Left forelimb (tissue), 1 donor: ENCODE data around the gene ANKK1.

Experiments used
- DNase-seq: peaks from one replicate; pipeline ENCODE4 v3.0.0-alpha.2; 2018; ENCODE audit warnings: low spot score

ANKK1 gene

DNA sequence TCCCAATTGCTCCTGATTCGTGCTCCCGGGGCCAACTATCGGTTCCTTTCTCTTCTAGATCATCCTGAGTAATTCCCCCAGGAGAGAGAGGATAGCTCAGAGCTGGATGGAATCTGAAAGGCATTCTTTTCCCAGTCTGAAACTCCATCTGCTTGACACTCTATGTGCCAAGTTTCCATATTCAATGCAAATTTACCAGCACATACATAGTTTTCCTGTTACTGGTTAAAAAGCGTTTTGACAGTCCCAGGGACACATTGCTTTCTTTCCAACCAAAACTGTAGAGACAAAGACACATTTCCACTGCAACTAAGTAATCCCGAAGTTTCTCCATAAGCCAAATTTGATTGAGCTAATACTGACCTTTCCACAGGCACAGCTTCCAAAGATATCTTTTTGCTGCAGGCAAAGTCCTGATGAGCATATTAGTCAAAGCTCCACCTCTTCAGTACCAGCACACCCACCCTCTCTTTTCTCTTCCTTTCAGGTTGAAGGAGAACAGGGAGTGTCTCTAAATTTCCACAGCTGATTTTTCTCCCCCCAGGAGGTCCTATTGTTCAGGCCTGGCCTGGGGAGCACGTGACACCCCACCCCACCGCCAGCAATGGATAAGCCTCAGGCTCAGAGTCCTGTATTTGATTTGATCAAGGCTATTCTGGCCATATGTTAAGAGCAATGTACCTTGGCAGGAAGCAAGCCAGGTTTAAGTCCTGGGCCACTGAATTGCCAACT, 9.7 kb upstream of the ANKK1 start:
- no peak for DNase-seq

DNA sequence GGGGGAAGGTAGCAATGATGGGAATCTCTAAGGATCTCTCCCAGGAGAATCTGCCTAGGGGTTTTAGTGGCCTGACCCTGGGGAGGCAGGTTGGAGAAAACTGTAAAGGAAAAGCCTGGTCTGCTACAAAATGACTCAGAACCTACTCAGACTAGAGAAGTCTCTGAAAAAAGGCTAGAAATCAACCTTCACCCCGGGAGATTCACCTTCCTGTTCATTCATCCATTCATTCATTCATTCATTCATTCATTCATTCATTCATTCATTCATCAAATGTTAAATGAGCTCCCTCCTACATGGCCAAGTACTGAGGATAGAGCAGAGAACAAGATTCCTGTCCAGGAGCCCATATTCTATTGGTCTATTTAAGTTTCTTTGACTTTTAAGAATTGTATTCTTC, 8.9 kb upstream of the ANKK1 start:
- no peak for DNase-seq

DNA sequence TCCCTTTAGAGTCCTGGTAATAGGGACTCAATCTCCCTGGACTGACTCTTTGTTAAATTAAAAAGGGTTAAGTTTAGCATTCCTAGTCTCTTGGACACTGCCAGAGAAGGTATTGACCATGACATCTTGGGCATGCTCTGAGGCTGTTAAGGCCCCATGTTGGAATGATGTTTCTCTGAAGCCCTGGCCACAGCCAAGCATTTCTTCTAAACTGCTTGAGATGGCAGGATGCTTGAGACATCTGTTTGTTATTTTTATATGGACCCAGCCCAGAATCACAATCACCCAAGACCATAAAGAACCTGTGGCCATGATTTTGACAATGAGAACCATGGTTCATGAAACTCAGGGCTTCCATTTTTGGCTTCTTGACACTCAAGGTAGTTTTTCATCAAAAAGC, 5.5 kb upstream of the ANKK1 start:
- DNase-seq, result no peak

DNA sequence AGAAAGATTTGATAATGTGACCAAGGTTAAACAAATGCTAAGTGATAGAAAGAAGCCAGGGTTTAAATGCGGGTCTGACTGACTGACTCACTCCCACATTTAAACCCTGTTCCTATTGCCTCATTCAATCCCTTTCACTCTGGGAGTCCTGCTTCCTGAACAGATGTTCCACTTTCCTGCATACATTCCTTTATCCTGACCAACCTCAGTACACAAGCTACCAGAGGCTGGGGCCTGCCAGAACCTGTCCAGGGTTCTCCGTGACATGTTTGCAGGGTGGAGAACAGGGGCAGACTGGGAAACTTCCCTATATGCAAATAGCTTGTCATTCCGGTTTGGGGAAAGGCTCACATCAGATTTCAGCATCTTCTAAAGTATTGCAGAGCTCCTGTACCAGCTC, 3.0 kb upstream of the ANKK1 start:
- no peak for DNase-seq

DNA sequence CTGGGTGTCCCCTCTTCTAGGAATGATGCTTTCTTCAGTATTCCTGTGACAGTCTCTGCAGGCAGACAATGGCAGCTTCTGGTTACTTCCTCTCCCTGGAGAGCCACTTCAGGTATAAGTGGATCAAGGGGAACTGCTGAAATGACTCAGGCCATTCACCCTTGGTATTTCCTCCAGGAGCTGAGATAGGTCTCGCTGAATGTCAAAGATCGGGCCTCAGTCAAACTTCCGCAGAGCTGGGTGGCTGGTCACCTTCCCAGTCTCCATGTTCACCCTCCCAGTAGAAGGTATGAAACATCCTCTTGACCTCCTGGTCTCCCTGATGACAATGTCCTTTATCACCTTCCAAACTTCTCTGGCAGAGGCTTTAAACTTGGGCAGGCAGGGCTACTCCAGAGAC, 1.8 kb upstream of the ANKK1 start:
- DNase-seq, result no peak

DNA sequence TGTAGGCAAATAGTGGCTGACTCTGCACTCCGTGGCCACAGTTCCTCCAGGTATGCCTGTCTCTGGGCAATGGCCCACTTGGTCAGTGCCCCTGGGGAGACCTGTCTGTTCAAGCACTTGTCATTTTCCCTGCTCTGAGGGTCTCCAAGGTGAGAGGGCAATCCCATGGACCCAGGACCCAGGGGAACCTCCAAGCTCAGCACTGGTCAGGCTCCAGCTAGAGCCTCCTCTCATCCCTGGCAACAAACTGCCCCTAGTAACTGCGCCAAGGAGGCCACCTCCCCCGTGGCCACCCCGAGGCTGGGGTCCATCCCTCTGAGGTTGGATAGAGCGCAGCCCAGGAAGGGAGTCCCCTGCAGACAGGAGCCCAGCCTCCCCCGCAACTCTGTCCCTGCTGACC, 713 bp upstream of the ANKK1 start:
- DNase-seq, result no peak

DNA sequence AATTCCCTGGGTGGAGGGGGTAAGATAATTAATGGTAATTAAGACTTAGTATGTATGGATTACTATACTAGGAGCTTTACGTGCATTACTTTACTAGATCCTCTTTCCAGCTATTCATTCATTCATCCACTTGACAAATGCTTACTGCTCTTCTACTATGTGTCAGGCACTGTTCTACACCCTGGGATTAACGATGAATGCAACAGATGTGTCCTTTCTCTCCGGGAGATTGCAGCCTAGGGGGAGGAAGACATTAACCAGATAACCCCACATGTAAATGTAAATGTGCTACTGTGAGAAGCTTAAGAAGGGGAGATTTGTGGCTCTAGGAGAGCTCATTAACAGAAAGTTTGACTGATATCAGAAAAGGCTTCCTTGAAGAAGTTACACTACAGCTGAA, 1.7 kb downstream of the ANKK1 start:
- no peak for DNase-seq

DNA sequence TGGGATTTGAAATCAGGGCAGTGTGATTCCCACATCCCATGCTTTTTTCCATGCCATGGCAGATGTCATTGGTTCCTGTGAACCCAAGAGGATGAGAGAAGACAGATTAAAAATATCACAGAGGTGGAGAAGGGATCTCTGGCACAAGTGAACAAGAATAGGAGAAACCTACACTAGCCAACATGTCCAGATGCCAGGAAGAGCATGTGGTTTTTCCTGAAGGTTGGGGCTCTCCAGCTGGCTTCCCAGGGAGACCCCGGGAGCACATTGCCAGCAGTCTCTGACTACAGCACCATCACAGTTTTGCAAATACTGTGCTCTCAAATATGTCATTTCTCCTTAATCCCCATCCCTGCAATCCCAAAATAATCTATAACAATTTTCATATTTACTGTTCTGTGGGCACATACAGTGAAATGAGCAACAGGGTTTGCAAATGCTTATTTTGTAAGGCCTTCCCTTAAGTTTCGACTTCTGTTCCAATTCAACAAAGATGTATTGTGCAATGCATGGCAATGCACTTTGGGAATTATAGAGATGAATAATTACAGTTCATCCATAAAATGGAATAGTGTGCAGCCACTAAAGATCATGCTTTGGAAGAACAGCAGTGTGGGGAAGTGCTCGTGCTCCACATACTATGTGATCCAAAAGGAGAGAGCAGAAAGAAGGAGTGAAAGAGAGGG, 4.8 kb downstream of the ANKK1 start:
- no peak for DNase-seq

DNA sequence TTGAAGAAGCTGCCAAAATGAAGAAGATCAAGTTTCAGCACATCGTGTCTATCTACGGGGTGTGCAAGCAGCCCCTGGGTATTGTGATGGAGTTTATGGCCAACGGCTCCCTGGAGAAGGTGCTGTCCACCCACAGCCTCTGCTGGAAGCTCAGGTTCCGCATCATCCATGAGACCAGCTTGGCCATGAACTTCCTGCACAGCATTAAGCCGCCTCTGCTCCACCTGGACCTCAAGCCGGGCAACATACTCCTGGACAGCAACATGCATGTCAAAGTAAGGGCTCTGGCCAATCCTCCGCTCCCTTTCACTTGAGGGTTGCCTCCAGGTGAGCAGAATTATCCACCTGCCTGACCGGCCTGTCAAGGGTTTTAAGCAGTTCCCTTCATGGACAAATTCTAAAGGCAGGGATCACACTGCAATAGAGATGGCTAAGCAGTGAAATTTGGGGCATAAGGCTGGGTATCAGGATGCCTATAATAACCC, 6.0 kb downstream of the ANKK1 start:
- no peak for DNase-seq

DNA sequence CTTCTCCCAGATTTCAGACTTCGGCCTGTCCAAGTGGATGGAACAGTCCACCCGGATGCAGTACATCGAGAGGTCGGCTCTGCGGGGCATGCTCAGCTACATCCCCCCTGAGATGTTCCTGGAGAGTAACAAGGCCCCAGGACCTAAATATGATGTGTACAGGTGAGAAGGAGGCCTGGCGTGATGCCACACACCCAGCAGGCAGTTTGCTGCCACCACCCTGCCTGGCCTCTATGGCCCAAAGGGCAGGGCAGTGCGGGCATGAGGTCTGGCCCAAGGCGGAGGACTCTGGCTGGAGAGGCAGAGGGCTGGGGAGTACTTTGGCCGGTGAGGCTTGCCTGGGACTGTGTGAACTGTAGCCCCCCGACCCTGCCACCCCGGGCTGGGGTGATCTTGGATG, 7.3 kb downstream of the ANKK1 start:
- no peak for DNase-seq

DNA sequence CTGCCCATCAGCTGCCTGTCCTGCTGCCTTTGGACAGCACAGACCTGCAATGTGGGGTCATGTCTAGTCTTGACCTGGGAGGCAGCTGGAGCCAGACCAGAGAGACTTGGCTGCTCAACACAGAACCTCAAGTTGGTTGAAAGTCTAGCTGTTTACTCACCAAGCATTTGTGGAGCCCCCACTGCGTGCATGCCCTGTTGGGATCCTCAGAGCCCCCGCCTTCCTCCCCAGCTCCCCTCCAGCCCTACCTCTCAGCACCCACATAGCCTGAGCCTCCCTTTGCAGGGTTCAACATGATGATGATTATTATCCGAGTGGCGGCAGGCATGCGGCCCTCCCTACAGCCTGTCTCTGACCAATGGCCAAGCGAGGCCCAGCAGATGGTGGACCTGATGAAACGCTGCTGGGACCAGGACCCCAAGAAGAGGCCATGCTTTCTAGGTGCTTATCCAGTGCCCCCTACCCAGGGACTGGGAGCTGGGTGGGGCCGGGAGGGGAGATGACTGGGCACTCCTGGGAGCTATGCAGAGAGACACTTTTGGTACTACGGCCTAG, 8.3 kb downstream of the ANKK1 start:
- no peak for DNase-seq

DNA sequence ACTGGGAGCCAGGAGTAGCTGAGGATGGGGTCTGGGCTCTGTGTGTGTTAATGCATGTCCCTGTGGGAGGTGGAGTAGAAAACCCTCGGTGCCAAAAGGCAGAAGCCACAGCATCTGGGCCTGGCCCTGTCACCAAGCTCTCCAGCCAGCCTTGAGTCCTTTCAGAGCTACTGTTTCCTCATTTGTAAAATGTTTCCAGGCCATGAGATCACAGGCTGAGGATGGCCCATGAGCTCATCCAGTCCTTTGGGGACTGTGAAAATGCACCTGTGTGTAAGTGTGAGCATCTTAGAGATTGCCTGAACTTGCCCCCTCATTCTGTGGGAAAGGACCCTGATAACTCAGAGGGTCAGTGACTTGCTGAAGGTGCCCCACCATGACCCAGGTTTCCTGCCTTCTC, 9.1 kb downstream of the ANKK1 start:
- no peak for DNase-seq

DNA sequence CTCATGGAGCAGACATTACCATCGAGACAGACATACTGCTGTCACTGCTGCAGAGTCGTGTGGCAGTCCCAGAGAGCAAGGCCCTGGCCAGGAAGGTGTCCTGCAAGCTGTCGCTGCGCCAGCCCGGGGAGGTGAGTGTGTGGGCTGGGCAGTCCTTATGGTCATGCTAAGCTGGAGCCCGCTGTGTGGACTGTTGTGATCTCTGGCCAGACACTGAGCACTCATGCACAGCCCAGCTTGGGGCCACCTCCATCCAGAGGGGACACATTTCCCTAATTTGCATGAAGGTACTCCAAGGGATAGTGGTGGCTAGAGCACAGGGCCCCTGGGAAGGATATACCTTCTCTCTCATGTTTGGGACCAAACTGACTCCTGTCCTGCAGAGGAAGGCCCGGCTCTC, 9.6 kb downstream of the ANKK1 start:
- no peak for DNase-seq

DNA sequence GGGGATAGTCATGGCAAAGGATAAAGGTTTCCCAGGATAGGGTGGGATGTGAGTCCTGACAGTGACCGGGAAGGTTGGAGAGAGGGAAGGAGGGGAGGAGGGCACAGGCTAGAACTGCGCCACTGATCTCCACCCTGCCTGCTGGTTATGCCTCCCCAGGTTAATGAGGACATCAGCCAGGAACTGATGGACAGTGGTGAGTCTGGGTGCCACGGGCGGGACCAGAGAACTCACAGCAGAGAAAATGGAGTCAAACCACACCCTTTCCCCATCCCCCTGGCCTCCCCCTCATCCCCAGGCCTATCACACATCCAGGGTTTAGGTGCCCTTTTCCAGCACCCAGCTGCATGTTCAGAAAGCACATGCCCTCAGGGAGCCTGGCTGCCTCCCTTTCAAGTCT, 10.2 kb downstream of the ANKK1 start:
- no peak for DNase-seq

DNA sequence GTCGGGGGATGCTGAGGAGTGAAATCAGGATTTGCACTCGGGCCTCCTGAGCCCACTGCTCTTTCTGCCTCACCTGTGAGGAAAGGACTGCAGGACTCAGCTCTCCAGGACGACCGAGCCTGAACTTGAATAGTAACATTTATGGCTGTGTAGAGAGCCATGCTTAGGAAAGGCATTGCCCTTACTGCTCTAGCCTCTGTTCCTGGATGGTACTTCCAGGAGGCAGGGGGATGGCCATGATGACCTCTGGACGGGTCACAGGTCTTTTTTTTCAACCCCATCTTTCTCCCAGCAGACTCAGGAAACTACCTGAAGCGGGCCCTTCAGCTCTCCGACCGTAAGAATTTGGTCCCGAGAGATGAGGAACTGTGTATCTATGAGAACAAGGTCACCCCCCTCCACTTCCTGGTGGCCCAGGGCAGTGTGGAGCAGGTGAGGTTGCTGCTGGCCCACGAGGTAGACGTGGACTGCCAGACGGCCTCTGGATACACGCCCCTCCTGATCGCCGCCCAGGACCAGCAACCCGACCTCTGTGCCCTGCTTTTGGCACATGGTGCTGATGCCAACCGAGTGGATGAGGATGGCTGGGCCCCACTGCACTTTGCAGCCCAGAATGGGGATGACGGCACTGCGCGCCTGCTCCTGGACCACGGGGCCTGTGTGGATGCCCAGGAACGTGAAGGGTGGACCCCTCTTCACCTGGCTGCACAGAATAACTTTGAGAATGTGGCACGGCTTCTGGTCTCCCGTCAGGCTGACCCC, 11.3 kb downstream of the ANKK1 start:
- no peak for DNase-seq

DNA sequence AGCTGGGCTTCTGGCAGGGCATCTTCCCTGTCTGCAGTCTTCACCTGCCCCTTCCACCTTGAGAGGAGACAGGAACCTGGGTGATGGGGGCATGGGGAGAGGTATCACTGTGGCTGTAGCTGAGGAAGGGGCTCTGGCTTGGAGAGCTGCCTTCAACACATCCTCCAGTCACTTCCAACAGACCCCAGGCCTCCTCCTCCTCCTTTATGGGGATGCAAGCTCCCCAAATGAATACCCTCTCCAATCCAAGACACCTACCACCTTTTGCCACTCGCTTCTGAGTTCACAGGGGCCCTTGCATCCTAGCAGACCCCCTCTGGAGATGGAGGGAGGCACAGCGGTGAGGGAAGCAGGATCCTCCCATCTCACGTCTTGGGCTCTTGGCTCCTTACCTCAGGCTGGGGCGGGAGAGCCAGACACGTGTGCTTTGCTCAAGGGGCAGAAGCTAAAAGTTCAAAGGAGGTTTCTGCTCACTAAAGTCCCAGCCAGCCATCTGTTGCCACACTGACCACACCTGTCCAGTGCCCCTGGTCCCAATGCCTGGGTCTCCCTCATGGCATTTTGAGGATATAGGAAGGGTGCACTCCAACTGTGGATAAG, 13.2 kb downstream of the ANKK1 start:
- DNase-seq, result no peak

DNA sequence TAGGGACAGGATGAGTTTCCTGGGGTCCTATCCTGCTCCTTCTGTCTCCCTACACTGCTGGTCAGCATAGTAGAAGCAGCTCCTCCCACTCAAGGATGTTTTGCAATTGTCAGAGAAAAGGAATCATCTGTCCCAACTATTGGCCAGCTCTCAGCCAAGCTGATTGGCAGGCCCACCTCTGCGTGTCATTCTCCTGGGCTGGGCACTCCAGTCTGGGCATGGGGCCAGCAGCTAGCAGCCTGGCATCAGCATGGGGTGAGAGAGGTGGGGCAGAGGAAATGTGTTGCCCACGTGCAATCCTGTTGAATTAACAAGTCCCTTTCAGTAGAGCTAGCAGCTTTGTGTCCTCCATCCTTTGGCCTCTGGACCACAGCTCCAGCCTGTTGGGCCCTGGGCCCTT, 14.1 kb downstream of the ANKK1 start:
- DNase-seq, result no peak

DNA sequence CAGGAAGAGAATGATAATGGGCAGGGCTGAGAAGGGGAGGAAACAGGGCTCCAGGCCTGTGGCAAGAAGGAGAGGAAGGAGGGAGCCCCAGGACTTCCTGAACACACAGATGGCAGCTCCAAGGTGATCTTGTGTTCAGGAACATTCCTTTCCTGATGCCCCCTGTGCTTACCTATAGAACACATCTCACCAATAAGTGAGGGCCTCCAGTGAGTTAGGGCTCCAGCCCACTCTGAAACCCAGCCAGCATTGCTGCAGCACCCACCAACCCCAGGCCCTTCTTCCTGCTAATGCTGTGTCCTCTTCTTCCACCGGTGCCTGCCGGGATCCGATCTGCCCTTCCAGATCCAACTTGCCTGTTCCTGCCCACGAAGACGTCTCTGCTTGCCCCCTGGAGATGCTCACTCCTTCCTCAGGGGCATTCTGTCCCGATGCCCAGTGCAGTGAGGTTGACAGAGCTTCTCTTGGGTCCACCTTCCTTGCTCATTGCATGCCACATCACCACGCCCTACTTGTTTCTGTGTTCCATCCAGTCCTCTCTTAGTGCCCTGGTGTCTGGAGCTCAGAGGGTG, 17.4 kb downstream of the ANKK1 start:
- no peak for DNase-seq

DNA sequence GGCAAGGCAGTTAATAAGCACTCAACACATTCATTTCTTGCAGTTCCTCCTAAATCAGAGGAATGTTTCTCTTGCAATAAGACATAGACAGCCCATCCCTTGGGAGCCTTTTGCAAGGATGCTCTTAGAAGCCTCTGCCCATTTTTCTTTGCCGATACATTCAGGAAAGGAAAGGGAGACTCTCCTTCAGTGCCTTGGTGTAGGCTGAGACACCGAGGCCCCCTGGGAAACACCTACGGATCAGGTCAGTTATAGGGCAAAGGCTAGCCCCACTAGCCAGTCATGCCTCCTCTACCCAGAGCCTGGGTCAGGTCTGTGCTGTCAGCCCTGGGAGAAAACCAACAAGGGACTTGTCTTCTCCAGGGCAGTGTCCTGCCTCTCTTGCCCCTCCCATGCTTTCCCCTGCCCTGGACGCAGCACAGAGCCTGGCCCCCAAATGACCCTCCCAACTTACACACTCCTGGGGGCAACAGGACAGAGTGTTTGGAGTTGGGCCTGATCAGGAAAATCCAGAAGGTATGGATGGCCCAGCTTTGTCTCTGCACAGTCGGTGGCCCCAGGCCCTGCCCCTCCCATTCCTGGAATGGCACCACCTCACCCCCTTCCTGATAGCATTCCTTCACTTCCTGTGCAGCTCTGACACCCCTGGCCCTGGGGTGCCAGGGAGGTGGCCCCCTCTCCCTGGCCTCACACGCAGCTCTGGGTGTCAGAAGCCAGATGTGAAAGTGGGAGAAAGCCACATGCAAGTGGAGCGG, 18.3 kb downstream of the ANKK1 start:
- no peak for DNase-seq

DNA sequence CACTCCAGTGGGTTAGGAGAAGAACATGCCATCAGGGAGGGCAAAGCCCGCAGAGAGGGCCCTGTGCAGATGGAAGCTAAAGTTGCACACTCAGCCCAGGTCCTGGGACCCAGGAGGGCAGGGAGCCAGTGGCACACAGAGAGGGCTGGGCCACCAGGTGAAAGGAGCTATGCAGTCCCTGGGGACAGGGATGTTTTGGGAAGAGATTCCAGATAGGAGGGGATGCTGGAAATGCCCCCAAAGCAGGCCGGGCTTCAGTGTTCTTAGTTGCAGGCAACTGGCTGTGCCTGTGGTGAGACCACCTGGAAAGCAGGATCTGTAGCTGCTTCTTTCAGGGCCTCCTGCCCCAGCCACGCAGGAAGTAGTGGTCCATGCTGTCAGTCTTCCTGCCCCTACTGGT, 19.6 kb downstream of the ANKK1 start:
- no peak for DNase-seq

DNA sequence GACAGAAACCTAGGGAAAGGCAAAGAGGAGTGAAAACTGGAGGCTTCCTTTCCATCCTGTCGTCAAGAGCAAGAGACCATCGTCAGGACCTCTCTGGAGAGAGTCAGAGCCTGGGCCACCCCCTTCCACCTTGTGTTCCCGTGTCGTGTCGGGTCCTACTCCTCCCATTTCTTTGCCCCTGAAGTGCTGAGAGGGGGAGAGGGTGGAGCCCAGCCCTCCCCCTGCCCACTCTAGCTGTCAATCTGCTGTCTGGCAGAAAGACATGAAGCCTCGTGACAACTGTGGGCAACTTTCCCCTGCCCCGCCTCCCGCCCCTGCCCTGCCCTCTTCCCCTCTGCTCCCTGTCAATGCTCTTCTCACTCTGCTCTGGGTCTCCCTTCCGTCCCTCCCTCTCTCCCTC, 20.6 kb downstream of the ANKK1 start:
- DNase-seq, result no peak
